OCI-M1 (cell line): ENCODE data around the gene RHO.
"Not testable (repeated sequence)": the region's sequence is repeated elsewhere in the genome, so short reads cannot be mapped to it uniquely, and the experiment has no call there.

Source experiments
- DNase-seq: peaks from one replicate; lab custom pipeline; 2025; lab: John Stamatoyannopoulos, UW

Gene RHO

DNA sequence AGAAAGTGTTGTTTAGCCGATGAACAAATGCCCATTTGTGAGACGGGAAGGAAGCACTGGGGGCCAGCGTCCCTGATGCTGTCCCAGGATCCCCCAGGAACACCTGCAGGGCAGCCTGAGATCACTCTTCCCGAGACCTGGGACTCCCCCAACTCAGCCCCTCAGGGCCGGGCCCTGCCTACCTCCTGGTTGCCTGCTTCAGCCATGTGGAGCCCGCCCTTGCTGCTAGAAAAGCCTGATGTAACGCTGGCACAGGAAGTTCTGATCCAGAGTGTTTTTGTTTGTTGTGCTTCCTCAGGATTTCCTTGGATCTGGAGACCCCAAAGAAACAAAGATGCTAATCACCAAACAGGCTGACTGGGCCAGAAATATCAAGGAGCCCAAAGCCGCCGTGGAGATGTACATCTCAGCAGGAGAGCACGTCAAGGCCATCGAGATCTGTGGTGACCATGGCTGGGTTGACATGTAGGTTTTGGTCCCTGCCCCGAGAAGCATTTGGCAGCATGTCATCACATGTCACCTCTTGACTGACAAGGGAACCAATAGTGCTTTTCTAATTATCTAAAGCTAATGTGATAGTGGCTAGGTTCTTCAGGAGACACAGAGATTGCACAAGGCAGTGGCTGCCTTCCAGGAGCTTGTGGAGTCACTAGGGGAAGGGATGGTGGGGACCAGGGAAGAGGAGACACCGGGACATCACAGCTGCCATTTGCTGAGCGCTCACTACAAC lies 28.7 kb upstream of the RHO start:
- DNase-seq = not testable (repeated sequence)

DNA sequence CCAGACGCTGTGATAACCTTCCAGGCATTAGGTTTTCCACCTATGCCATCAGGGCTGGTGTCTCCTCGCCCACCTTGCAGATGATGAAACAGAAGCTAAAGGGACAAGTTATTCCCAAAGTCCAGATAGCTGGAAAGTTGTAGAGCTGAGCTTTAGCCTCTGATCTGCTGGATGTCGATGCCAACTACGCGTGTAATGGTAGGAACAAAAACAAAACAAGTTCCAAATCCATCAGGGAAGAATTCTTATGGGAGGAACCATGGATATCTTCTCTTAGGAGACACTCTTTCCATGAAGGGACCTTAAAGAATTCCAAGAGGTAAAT lies 28.1 kb upstream of the RHO start:
- DNase-seq = no peak

DNA sequence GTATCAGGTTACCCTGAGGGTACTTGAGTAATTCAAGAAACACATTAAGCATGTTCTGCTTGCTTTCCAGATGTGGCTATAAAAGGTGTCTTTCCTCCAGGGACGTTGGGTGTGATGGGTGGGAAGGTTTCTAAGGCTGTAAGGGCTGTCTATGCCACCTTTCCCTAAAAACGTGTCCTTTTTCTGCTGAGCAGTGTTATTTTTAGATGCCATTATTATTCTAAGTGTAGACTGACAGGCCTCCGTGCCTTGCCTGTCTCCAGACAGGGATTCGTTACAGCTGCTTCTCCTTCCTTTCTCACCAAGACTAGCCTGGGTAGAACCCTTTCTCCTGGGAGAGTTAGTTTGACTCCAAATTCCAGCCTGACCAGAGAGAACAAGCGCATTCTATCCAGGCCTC lies 26.8 kb upstream of the RHO start:
- DNase-seq = no peak

DNA sequence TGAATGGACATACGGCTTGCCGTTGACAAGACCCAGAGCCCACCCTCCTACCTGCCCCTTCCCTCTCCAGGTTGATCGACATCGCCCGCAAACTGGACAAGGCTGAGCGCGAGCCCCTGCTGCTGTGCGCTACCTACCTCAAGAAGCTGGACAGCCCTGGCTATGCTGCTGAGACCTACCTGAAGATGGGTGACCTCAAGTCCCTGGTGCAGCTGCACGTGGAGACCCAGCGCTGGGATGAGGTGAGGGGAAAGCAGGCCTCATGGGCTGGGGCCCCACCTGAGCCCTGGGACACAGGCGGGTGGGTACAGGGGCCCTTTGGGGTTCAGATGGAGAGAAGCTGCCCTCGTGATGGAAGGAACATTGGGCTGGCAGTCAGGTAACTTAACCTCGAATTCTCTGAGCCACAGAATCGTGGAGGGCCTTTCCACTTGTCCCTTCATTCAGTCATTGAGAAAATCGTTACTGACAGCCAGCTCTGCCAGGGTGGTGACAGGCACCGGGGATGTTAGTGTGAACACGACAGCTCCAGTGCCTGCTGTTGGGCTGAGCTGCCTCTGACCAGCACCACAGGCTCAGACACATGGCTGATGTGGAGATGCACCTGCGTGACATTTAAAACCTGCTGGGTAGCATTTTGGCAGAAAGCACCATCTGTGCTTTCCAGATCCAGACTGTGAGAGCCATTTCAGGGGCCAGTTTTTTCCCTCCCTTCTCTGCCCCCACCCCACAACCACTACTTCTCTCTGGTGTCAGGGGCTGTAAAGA lies 25.6 kb upstream of the RHO start:
- DNase-seq = no peak

DNA sequence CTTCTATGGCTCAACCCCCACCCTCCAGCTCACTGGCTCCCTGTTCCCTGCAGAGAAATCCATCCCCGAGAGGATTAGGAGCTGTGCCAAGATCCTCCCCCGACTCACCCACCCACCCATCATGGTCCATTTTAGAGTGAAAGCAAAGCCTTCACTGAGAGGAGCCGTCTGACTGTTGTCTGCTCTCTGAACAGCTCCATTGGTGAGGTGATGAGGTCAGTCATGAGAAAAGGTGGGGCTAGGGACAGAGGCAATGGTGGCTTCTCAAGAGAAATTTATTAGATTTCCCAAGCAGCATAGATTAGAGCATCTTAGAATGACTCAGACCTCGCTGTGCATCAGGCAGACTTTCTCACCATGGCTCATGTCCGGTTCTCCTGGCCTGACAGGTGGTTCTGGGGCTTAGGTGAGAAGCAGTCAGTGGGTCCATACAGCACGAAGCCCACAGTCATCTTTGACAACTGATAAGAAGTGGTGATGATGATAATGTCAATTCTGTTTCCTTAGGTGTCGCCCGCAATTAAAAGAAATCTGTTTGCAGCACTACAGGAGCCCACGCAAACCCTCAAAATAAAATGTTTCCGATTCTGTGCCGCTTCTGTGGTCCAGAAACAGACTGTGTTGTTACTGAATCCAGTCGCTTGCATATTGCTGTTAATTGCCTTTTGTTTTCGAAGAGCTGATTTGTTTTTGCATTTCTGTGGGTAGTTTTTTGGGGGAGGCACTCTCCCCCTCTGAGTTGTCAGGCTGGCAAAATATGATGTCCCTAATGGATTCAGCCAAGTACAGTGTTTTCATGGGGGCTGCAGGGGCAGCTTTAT lies 24.8 kb upstream of the RHO start:
- DNase-seq = no peak

DNA sequence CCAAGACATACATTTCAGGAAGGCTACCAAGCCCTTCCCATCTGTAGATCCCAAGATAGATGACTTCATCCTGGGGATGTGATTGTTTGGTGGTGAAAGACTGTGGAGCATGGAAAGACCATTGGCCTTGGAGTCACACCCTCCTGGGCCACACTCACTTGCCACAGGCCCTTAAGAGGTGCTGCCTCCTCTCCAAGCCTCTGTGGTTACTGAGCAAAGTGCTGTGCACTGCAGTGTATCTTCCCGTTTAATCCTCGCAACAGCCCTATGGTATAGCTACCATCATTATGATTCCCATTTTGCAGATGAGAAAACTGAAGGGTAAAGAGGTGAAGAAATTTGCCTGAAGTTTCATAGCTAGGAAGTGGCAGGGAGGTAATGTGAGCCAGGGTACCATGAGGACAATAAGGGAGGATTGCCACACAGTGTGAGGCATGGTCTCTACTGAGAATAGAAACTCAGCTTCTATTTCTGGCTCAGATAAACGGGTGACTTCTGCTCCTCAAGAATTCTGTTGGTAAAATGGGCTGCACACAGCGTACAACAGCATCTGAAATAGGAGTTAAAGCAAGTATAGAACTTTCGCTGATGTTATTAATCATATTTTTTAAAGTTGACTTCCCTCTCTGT lies 23.9 kb upstream of the RHO start:
- DNase-seq = no peak

DNA sequence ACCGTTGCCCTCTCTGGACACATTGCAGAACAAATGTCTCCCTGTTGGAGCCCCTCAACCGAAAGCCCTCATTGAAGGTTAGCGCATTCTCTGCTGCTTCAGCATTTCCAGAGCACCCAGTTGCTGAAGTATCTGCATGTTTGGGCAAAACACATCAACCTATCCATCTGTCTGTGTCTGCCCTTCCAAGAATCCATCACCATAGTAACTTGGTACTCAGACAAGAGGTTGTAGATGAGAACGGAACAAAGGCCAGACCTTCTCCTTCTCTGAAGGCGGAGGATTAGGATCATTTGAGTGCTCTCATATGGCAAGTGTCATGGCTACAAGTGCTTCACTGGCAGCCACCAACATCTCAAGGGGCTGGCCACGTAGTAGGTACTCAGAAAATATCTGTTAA lies 23.1 kb upstream of the RHO start:
- no peak for DNase-seq

DNA sequence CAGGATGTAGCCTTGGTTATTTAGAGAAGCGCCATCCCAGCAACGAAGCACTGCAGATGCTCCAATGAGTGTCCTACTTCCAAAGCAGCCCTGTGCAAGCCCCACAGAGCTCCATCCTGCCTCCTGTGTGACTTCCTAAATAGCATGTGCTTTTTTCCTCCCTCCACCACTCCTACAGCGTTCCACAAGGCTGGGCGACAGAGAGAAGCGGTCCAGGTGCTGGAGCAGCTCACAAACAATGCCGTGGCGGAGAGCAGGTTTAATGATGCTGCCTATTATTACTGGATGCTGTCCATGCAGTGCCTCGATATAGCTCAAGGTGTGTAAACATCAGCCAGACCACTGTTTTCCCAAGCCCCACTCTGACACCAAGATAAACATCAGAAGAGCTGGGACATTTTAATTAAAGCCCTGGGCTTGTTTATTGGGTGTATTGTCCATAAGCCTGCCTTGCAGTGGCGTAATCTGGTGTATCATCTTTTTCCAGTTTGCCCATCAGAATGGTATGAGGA lies 22.2 kb upstream of the RHO start:
- no peak for DNase-seq

DNA sequence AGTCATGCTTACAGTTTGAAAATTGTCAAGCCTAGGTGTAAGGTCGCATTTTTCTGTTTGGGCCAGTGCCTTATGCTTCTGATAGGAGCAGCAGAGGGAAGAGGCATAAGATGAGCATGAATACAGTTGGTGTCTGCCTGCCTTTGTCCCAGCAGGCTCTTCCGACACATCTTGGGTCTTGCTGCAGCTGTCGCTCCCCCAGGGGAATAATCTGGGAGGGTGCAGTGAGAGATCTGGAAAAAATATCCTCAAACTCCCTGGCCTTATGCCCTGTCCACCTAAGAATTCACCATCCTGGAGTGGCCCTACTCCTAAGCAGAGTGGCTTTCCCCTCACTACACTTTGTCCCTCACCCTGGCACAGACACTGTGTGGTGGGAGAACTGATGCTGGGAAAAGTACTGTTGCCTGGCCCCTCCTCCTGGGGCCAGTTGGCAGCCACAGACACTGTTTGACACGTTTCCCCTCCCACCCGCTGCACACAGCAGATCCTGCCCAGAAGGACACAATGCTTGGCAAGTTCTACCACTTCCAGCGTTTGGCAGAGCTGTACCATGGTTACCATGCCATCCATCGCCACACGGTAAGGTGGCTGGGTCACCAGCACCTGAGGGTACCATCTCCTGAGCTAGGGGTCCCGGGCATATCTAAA lies 21.1 kb upstream of the RHO start:
- no peak for DNase-seq

DNA sequence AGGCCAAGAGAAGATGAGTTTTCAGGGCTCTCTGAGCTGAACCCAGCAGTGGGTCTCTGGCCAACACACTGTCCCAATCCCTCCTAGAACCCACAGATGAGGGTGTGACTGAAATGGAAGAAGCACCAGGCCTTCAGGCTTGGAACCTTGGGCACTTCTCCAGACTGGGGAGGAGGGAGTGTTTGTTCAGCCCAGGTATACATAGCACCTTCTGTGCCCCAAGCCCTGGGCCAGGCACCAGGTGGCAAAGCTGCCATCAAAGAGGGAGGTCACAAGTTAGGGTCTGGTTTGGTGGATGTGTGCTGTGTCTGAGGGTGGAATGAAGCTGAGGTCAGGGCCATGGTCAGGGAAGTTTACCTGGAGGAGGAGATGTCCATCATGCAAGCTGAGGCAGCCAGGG lies 15.8 kb upstream of the RHO start:
- no peak for DNase-seq

DNA sequence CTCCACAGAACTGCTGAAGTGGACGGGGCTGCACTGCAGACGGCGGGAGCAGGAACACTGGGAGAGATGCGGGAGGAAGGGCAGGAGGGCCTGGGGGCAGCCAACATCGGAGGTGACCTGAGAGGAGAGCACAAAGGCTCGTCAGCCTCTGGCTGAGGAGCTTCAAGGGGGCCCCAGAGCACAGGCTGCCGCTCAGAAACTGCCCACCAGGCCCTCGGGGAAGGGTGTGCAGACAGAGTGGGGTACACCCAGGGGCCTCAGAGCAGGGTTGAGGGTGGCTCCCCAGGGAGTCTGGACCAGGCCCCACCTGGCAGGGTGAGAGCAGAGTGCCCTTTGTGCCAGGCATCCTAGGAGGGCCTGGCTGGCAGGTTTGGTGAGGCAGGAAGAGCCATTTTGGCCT lies 14.7 kb upstream of the RHO start:
- no peak for DNase-seq

DNA sequence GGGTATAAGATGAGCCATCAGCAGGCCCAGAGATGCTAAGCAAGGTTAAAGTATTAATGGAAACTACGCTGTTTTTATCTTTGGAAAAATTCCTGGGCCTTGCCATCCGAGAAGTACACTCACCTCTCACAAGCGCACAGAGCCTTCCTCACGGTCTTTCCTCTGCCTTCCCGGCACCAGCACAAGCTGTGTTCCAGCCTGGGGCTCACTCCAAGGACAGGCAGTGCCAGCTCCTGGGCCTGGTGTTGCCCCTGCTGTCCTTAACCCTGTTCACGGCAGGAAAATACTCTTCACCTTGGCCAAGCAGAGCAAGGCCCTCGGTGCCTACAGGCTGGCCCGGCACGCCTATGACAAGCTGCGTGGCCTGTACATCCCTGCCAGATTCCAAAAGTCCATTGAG lies 14.3 kb upstream of the RHO start:
- no peak for DNase-seq

DNA sequence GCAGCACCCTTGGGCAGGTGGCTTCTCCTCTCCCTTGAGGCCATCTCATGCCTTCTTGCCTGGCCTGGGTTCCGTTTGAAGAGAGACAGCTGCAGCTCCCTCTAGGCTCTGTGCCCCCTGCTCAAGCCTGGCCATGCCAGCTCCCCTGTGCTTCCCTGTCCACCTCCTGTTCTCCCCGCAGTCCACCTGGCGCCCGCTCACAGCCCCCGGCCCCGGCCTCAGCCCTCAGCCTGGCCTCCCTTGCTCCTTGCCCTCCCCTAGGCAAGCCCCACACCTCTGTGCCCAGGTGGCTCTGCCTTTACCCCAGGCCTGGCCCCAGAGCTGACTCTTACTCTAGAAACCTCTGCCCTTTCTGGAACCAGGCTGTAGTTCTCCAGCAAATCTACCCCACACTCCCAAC lies 13.9 kb upstream of the RHO start:
- DNase-seq = no peak

DNA sequence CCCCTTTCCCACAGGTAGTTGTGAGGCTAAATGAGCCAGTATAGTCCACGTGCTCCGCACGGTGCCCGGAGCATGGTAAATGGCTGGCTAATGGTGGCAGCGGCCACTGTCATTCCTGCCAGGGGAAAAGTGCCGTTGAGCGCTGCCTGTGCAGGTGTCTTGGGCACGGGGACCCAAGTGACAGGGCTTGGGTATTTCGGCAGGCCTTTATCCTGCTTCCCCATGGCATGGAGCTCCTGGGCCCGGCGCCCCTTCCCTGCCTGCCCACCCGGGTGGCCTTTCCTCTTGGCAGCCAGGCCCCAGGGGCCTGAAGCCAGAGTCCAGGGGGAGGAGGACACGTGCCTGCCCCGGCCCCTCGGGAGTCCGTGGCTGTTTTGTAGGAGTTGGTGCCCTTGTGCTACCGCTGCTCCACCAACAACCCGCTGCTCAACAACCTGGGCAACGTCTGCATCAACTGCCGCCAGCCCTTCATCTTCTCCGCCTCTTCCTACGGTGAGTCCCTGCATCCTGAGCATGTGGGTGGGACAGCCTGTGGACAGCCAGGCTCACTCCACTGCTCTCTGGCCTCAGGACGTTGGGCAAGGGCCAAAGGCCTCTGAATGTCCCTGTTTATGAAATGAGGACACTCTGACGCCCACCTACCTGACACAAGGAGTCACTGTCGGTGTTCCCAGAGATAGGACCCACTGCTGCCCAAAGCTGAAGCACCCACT lies 13.2 kb upstream of the RHO start:
- not testable (repeated sequence) for DNase-seq

DNA sequence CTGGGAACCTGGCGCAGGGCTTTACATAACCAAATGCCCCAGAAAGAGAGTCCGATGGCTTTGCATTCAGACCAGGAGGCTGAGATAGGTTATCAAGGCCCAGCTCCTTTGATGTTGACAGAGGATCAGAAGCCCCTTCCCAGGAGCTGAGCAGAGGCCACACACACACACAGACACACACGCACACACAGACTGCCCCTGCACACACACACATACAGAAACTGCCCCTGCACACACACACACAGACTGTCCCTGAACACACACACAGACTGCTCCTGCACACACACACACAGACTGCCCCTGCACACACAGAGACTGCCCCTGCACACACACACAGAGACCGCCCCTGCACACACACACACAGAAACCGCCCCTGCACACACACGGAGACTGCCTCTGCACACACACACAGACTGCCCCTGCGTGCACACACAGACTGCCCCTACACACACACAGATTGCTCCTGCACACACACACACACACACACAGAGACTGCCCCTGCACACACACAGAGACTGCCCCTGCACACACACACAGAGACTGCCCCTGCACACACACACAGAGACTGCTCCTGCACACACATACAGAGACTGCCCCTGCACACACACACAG lies 12.5 kb upstream of the RHO start:
- not testable (repeated sequence) for DNase-seq

DNA sequence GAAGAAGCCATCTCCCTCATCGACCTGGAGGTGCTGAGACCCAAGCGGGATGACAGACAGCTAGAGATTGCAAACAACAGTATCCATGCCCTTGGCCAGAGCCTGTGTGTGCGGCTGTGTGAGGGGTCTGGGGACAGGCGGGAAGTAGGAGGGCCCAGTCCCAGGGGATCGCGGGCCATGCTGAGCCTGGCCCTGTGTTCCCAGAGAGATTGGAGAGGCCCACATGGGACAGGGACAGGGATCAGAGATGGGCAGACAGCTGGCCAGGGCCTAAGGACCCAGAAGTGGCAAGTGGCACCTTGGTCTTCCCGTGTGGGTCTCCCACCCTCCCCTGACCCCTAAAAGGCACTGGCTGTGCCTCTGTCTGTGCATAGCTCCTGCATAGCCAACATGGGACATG lies 10.9 kb upstream of the RHO start:
- no peak for DNase-seq

DNA sequence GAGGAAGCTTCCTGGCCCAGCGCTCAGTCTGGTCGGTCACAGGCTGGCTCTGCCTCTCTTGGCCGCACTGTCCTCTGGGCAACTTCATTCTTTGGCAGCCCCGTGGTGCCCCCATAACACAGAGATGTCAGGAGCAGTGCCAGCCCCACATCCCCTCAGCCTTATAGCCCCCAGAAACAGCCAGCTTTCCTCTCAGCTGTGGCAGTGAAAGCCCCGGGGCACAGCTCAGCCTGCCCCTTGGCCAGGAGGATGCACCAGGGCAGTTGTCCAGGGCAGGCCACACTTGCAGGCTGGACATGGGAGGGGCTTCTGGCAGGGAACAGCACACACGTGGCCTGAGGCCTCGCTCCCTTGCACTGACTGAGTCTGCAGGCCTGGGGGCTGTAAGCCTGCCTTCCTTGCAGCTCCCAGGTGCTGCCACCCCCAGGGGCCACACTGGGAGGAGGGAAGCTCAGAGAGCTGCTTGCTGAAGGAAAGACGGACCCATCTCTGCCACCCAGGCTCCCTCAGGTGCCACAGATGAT lies 10.3 kb upstream of the RHO start:
- no peak for DNase-seq

DNA sequence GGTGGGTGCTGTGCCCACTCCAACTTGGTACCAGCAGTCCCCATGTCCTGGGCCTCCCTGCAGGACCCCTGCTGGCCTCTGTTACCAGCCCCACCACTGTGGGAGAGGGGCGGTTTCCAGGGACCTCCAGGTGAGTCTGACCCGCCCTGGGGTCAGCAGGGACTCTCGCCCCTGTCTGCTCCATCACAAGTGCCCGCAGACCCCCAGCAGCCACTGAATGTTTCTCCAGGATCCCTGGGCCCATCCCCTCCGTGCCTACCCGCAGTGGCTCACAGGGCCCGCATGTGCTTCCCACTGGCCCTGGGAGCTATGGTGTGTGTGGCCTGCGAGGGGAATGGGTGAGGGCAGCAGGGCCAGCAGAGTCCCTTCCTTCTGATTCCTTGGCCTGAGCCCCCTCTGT lies 9.9 kb upstream of the RHO start:
- DNase-seq = no peak

DNA sequence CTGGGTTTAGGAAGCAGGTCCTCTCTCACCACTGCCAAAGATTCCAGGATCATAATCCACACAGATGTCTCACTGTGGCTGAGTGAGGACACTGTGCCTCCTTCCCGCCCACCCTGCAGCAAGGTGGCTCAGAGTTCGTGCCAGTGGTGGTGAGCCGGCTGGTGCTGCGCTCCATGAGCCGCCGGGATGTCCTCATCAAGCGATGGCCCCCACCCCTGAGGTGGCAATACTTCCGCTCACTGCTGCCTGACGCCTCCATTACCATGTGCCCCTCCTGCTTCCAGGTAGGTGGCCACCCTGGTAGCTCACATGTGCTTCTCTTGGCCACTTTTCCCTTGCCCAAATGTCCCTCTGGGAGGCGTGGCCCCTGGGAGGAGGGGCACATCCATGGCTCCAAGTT lies 9.0 kb upstream of the RHO start:
- no peak for DNase-seq

DNA sequence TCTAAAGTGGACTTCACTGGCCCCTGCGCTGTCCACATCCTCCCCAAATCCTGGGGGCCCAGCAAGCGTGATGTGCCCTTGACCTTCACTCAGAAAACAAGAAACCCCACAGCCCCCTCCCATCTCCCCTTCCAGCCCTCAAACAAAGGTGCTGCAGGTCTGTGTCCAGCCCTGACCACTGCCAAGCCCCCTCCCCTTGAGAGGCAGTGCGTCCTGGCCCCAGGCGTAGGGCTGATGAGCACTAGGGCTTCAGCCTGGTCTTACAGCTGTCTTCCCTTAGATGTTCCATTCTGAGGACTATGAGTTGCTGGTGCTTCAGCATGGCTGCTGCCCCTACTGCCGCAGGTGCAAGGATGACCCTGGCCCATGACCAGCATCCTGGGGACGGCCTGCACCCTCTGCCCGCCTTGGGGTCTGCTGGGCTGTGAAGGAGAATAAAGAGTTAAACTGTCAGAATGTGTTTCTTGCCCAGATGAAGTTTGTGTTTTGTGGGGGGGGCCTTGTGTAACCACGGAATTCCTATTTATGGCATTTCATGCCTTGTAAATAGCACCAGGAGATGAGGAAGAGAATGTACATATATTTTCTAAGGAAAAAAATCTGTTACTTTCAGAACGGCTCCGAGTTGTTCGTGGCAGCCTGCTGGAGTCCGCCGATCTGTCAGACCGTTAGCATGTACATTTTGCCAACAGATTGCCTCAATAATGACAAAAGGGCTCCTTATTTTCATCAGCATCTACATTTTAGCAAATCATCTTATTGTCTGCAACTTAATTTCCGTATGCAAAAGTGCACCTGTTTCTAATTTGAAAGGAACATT lies 8.3 kb upstream of the RHO start:
- no peak for DNase-seq
